Adrenal gland (tissue), 12 donors: ENCODE measurements around the gene TET2. TPM values are rescaled to one million over a fixed set of nuclear protein-coding genes. Genes with fewer than 3 reads are reported as not detected.

Source experiments
- DNase-seq, 7 donors: peaks; one replicate each; pipeline ENCODE4 v3.0.0-alpha.2; 2019 to 2020
- H3K27ac ChIP-seq, 5 donors: fragments of 200-600 bp; sonication (generic) in 4 of 5; 1 replicate in 3 of 5; 2 replicates in 2 of 5; pipeline versions ENCODE4 v1.5.1 to v1.8.0; 2016 to 2020; ENCODE audit warnings: mild to moderate bottlenecking in 1 of 5
- H3K27me3 ChIP-seq: fragments of 200-600 bp; 2 replicates; pipeline ENCODE4 v1.8.0; 2021
- H3K36me3 ChIP-seq, 2 donors: fragments of 200-600 bp; replicated peaks in 1 of 2; 1 replicate in 1 of 2; 2 replicates in 1 of 2; pipeline versions ENCODE4 v1.5.1 to v1.8.0; 2018 to 2022
- H3K4me1 ChIP-seq, 2 donors: fragments of 200-600 bp; replicated peaks in 1 of 2; 1 replicate in 1 of 2; 2 replicates in 1 of 2; pipeline versions ENCODE4 v1.5.1 to v1.8.0; 2018 to 2021
- H3K4me3 ChIP-seq, 4 donors: fragments of 200-600 bp; sonication (generic) in 3 of 4; one replicate each; pipeline ENCODE4 v1.5.1; 2016 to 2018
- H3K9me3 ChIP-seq, 3 donors: fragments of 200-600 bp; sonication (generic) in 1 of 3; replicated peaks in 1 of 3; 1 replicate in 2 of 3; 2 replicates in 1 of 3; pipeline versions ENCODE4 v1.5.1 to v1.8.0; 2016 to 2021
- CTCF ChIP-seq, 6 experiments: fragments of 450-650 bp in 4 of 6; fragments of 200-600 bp in 2 of 6; sonication (generic) in 1 of 6; IDR thresholded peaks; 1 replicate in 5 of 6; 2 replicates in 1 of 6; pipeline versions ENCODE4 v1.5.1 to v1.8.0; 2016 to 2021; ENCODE audit warnings: antibody characterized with exemption in 6 of 6, mild to moderate bottlenecking in 2 of 6, moderate library complexity in 1 of 6
- POLR2A ChIP-seq, 2 donors: fragments of 450-650 bp; IDR thresholded peaks; one replicate each; pipeline ENCODE4 v1.6.1; 2017; ENCODE audit warnings: antibody characterized with exemption in 2 of 2, mild to moderate bottlenecking in 2 of 2, moderate library complexity in 1 of 2
- WGBS, 4 donors: extraction: QIAGEN DNeasy Blood & Tissue Kit in 2 of 4; methylation state at CpG; one replicate each; pipeline versions ENCODE4 v1.1.5 to v1.1.7; 2013 to 2017; 5-methylcytosine and 5-hydroxymethylcytosine counted together
- intact Hi-C, 2 donors: fragments of 100-400 bp; cut with DNase I; formaldehyde crosslinking; loops; one replicate each; pipeline versions ENCODE4 v1.14.1 to v1.15.0; 2022 to 2023
- polyA plus RNA-seq, 3 donors: library from polyadenylated mRNA; stranded (reverse); fragments of 200-250 nt in 2 of 3; fragments of 350-450 nt in 1 of 3; fragmentation: Illumina TruSeq in 1 of 3; extraction: RNeasy Lipid Tissue Mini Kit (QIAGEN cat#74804) in 1 of 3; gene quantifications; one replicate each; pipeline ENCODE4 v1.2.3, GENCODE V29; 2013 to 2014
- total RNA-seq, 9 donors: library from RNA; depleted of rRNA in 4 of 9; stranded (reverse); fragments of >200 nt in 4 of 9; fragments of 120-200 nt in 1 of 9; fragmentation: NEBNext Ultra II Directional in 1 of 9; extraction: Animal tissue kit (Norgen Biotek cat#: 25700) in 1 of 9; gene quantifications; one replicate each; pipeline versions ENCODE4 v1.1.0 to v1.2.4, GENCODE V29; 2013 to 2023
- donor health status: healthy with polysubstance abuse.
- donor health status: Bipolar disorder and iron deficiency.
- donor health status: DM: yes; HTN: yes; CAD: no.
- donor health status: DM: no; HTN: no; CAD: no.
- donor health status: DM: no; HTN: no; CAD: no.
- donor health status: DM: yes; HTN: yes; CAD: no.

Gene TET2
- total and polyA plus RNA-seq, 12 donors: 3.7 to 26.1 (median 14.6) TPM

- no peaks in the 10 kb centered on the region for H3K27me3 ChIP-seq
- no peak overlapping the region for H3K27ac ChIP-seq
- peaks cover 11 to 27% of the 10 kb centered on the region in 2 donors for H3K4me1 ChIP-seq
- TF ChIP-seq CTCF (IDR thresholded peaks at IDR 0.05) (no peak), POLR2A (IDR thresholded peaks at IDR 0.05) (no peak)
- intact Hi-C loops: loop anchor here in 1 of 2 donors (10.0 kb wide), 1 partner anchor 105 kb away; no protein-coding TSS in a partner anchor
- no peak for DNase-seq
- H3K9me3 ChIP-seq: no peaks in the 10 kb centered on the region
- no peaks in the 10 kb centered on the region for H3K36me3 ChIP-seq
- H3K4me3 ChIP-seq: peak overlapping the region in 1 of 4 donors; percentile 77
- WGBS, 4 donors: 83 to 95% (median 89%) methylated on average over 1 of the region's 1 CpG
Measured at GRCh38 chr4:105149771-105150170, 3.1 kb downstream of the TET2 start.

DNA sequence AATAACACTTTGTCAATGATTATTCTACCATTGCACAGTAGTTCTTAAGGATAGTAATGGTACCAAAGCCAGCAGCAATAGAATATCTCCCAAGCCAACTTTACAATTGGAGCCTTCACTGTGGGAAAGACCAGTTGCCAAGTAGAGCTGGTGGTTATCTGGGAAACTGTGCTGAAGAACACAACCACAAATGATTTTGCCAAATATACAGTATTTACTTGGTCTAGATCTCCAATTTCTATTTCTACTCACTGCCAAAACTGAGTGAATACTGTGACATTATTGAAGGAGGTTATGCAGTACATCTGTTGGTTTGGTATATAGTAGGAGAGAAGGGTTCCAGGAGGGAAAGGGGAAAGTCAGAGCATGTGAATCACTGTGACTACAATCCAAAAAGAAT, 3.8 kb downstream of the TET2 start:
- intact Hi-C loops: no loop called here
- H3K27me3 ChIP-seq: no peaks in the 10 kb centered on the region
- TF ChIP-seq CTCF (IDR thresholded peaks at IDR 0.05): no peak
- no peak for TF ChIP-seq POLR2A (IDR thresholded peaks at IDR 0.05)
- H3K9me3 ChIP-seq: no peaks in the 10 kb centered on the region
- peaks cover 11 to 35% of the 10 kb centered on the region in 2 donors for H3K4me1 ChIP-seq
- no peak overlapping the region for H3K4me3 ChIP-seq
- no peak for DNase-seq
- H3K27ac ChIP-seq: no peak overlapping the region
- no peaks in the 10 kb centered on the region for H3K36me3 ChIP-seq

GRCh38 chr4:105153749-105154148, 7.1 kb downstream of the TET2 start:
- no peaks in the 10 kb centered on the region for H3K36me3 ChIP-seq
- no peaks in the 10 kb centered on the region for H3K9me3 ChIP-seq
- no peak overlapping the region for H3K4me3 ChIP-seq
- intact Hi-C loops: no loop called here
- DNase-seq: no peak
- H3K27ac ChIP-seq: no peak overlapping the region
- H3K27me3 ChIP-seq: no peaks in the 10 kb centered on the region
- TF ChIP-seq CTCF (IDR thresholded peaks at IDR 0.05): no peak
- no peak for TF ChIP-seq POLR2A (IDR thresholded peaks at IDR 0.05)
- WGBS, 4 donors: 92 to 97% (median 93%) methylated on average over 1 of the region's 1 CpG
- peaks cover 4 to 38% of the 10 kb centered on the region in 2 donors for H3K4me1 ChIP-seq

DNA sequence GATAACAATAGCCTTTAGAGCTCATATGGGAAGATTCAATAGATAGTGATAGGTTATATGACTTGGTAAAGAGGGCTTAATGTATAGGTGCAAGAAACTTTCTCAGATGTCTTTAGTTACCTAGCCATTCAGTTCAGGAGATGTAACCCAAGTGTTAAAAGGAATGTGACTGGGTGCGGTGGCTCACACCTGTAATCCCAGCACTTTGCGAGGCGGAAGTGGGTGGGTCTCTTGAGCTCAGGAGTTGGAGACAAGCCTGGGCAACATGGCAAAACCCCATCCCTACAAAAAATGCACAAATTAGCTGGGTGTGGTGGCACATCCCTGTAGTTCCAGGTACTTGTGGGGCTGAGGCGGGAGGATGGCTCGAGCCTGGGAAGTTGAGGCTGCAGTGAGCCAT, 7.9 kb downstream of the TET2 start:
- Histone ChIP-seq H3K9me3 (no peaks in the 10 kb centered on the region), H3K27ac (no peak overlapping the region), H3K27me3 (no peaks in the 10 kb centered on the region), H3K4me3 (no peak overlapping the region), H3K4me1 (peaks cover 4 to 33% of the 10 kb centered on the region in 2 donors), H3K36me3 (no peaks in the 10 kb centered on the region)
- intact Hi-C loops: no loop called here
- WGBS, 4 donors: 91 to 100% (median 97%) methylated on average over 4 to 5 of the region's 5 CpGs
- no peak for DNase-seq
- TF ChIP-seq POLR2A (IDR thresholded peaks at IDR 0.05) (no peak), CTCF (IDR thresholded peaks at IDR 0.05) (no peak)
